Coronary artery (tissue), 2 donors: Measurements from ENCODE around the gene ESR2.

Source experiments
- DNase-seq: peaks from one replicate; pipeline ENCODE4 v3.0.0-alpha.2; 2017; ENCODE audit warnings: low spot score
- H3K27ac ChIP-seq, 2 donors: fragments of 200-600 bp; sonication (generic); one replicate each; pipeline ENCODE4 v1.5.1; 2016 to 2019
- H3K4me3 ChIP-seq: fragments of 200-600 bp; sonication (generic); 2 replicates; pipeline ENCODE4 v1.5.1; 2016; ENCODE audit warnings: mild to moderate bottlenecking, moderate library complexity
- TF ChIP-seq, protein P1 (sequence below): fragments of 200-600 bp; sonication (generic); IDR thresholded peaks from one replicate; pipeline ENCODE4 v1.5.1; 2019; ENCODE audit warnings: antibody characterized with exemption

ESR2 gene

DNA sequence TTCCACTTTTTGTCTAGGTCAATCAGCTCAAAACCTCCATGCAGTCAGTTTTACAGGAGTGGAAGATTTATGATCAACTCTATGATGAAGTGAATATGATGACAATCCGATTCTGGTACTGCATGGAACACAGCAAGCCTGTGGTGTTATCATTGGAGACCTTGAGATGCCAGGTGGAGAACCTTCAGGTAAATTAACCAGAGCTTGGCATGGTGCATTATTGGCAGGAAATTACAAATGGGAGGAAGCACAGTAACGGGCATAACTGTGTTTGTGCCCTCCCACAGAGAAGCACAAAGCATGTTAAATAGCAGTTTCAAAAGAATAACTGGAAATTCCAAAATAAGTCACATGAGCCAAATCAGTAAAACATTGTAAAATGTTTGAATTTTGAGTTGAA lies 135.6 kb downstream of the ESR2 start:
- H3K27ac ChIP-seq: no peak overlapping the region
- DNase-seq: no peak
- TF ChIP-seq, protein P1, sequence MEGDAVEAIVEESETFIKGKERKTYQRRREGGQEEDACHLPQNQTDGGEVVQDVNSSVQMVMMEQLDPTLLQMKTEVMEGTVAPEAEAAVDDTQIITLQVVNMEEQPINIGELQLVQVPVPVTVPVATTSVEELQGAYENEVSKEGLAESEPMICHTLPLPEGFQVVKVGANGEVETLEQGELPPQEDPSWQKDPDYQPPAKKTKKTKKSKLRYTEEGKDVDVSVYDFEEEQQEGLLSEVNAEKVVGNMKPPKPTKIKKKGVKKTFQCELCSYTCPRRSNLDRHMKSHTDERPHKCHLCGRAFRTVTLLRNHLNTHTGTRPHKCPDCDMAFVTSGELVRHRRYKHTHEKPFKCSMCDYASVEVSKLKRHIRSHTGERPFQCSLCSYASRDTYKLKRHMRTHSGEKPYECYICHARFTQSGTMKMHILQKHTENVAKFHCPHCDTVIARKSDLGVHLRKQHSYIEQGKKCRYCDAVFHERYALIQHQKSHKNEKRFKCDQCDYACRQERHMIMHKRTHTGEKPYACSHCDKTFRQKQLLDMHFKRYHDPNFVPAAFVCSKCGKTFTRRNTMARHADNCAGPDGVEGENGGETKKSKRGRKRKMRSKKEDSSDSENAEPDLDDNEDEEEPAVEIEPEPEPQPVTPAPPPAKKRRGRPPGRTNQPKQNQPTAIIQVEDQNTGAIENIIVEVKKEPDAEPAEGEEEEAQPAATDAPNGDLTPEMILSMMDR: no peak
- no peak overlapping the region for H3K4me3 ChIP-seq

DNA sequence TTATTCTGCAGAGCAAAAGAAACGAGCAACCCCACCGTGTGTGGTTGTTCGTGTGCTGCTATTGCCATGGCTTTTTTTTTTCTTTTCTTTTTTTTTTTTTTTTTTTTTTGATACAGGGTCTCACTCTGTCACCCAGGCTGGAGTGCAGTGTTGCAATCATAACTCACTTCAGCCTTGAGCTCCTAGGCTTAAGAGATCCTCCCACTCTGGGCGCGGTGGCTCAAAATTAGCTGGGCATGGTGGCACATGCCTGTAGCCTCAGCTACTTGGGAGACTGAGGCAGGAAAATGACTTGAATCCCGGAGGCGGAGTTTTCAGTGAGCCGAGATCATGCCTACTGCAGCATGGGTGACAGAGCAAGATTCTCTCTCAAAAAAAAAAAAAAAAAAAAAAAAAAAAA lies 144.2 kb downstream of the ESR2 start:
- Histone ChIP-seq H3K27ac (no peak overlapping the region), H3K4me3 (no peak overlapping the region)
- no peak for DNase-seq
- TF ChIP-seq, protein P1: no peak

DNA sequence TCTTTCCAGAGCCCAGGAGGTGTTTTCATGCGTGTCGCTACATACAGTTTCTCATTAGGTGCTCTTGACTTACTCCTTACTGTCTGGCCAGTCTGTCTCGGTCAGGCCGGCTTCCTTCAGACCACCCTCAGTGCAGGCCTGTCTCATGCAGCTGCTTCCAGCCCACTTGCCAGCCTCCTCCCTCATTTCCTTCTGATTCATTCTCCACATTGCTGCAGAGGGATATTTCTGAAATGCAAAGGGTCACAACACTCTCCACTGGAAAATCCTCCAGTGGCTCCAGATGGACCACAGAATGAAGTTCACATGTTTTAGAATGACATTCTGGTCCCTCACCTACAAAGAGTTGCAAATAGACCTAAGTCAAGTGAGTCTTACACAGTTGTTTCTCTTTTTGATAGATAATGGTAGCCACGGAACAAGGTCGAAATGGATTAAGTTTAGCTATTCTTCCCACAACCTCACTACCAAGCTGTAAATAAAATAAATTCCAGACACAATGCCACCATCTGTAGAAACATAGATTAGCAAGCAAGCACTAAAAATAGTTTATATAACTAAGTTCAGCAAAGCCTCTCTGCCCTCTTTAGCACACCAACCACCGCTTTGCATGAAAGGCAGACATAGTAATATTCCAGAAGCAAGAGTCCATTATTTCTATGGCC lies 146.9 kb downstream of the ESR2 start:
- no peak overlapping the region for H3K4me3 ChIP-seq
- TF ChIP-seq, protein P1: no peak
- DNase-seq: no peak

DNA sequence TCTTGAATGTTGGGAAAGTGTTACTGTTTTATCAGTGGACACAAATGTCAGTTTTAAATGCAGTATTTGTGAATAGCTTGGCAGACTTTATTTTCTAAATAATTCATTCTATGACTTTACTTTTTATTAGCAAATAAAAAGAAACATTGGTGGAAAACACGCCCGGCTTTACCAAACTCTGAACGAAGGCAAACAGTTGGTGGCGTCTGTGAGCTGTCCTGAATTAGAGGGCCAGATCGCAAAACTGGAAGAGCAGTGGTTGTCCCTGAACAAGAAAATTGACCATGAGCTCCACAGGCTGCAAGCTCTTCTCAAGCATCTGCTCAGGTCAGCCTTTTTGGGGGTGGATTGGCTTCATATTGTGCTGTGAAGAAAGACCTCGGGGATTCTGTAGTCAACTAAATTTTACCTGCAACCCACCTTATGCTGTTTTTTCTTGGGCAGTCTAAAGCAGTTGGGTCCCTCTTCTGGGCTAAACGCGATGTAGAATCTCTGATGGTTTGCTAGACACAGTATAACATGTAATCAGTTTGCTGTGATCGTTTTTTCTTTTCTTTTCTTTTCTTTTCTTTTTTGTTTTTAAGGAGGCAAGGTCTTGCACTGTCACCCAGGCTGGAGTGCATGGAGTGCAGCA lies 156.4 kb downstream of the ESR2 start:
- DNase-seq: no peak
- TF ChIP-seq, protein P1: no peak
- Histone ChIP-seq H3K4me3 (no peak overlapping the region), H3K27ac (no peak overlapping the region)

More for the DNA sequence above, 146.9 kb downstream of the ESR2 start:
- no peak overlapping the region for H3K27ac ChIP-seq

DNA sequence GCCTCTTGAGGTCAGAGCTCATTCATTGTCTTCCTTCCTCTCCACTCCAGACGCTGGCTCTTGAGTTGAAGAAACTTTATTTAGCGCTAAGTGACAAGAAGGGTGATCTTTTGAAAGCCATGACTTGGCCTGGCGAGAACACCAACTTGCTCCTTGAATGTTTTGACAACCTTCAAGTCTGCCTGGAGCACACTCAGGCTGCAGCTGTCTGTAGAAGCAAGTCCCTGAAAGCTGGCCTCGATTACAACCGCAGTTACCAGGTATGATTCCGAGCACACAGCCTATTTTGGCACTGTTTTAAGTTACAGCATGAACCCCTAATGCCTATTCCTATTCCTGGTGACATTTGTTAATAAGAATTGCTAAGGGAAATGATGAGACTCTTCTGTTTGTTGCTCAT lies 167.6 kb downstream of the ESR2 start:
- no peak overlapping the region for H3K4me3 ChIP-seq
- no peak overlapping the region for H3K27ac ChIP-seq
- TF ChIP-seq, protein P1: no peak
- DNase-seq: no peak

DNA sequence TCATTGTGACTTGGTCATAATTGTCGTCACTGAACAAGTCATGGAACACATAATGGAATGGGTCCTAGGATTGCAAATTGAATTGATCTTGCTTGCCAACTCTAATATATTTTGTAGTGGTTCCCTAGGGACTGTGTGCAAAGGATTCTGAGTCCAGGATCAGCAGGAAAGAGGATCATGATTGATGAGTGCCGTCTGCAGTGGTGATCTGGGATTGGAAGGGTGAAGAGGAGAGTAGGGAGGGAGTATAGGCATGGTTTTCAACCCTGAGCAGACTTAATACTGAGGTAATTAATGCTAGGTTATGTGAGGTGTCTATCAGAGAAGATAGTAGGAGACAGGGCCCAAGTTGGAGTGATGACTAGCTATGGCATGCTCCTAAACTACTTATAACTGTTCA lies 168.9 kb downstream of the ESR2 start:
- Histone ChIP-seq H3K4me3 (no peak overlapping the region), H3K27ac (no peak overlapping the region)
- TF ChIP-seq, protein P1: no peak
- DNase-seq: no peak

DNA sequence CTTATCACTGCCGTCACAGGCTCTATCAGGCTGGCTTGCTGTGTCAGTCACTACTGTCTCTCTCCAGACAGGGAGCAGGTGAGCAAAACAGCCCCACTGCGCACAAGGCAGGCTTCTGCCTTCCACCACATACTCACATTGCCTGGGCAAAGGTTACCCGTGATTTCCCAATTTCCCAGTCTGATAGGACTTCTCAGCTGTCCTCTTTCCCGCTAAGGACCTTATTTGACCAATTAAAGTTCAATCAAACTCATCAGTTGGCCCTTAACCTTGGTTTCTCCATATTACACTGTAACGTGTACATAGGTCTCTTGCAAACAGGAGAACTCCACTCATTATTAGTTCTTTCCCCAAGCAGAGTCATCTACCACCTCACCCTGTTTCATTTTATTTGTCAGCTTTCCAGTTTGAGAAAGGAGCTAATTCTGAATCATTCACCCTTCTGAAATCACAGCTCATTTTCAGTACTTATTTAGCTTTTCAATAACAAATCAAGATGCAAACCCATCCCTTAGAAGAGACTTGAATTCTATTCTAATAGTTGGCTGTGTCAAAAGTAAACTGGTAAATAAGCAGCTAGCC lies 170.8 kb downstream of the ESR2 start:
- TF ChIP-seq, protein P1: no peak
- no peak for DNase-seq
- Histone ChIP-seq H3K27ac (no peak overlapping the region), H3K4me3 (no peak overlapping the region)
